ENCODE measurements around the gene ADCY5. TPM values are rescaled to one million over a fixed set of nuclear protein-coding genes. Genes with fewer than 3 reads are reported as not detected.
A peak's percentile ranks its signal among the peaks of the same experiment; 100 is the strongest.

Gene ADCY5
- total RNA-seq, 2 donors from 2014 or later: 3.9 to 5.2 TPM

GRCh38 chr3:123284399-123285010 is 164.4 kb downstream of the ADCY5 start:
- Mint-ChIP-seq H3K36me3 (ENCODE audit: low read depth) (peaks cover 9% of the 10 kb centered on the region), H3K27ac (no peak overlapping the region), H3K9me3 (no peaks in the 10 kb centered on the region), H3K27me3 (ENCODE audit: insufficient read depth) (no peaks in the 10 kb centered on the region), H3K4me1 (peaks cover 3% of the 10 kb centered on the region), H3K4me3 (no peak overlapping the region)
- no peaks in the 10 kb centered on the region for H3K27me3 ChIP-seq (ENCODE audit: control insufficient read depth, insufficient read depth, low read length, poor library complexity, severe bottlenecking)
- DNase-seq: peak; percentile 24
- no peak for TF ChIP-seq CTCF (conservative IDR thresholded peaks at IDR 0.05)
- H3K36me3 ChIP-seq (ENCODE audit: control insufficient read depth, insufficient read depth, low read length): no peaks in the 10 kb centered on the region
- H3K9ac ChIP-seq (ENCODE audit: extremely low read depth, low read length, poor library complexity, severe bottlenecking): no peak overlapping the region
- H3K4me1 ChIP-seq (ENCODE audit: control insufficient read depth, insufficient read depth, low read length): no peaks in the 10 kb centered on the region
- no peaks in the 10 kb centered on the region for H3K9me3 ChIP-seq (ENCODE audit: control insufficient read depth, low read length)
- 93 to 94% methylated on average over 14 to 18 of the region's 18 CpGs for WGBS, 2 experiments (ENCODE audit: insufficient coverage in 1 of 2, insufficient read length in 1 of 2)
- no peak overlapping the region for H3K4me3 ChIP-seq (ENCODE audit: low read length)
- no peak overlapping the region for H3K27ac ChIP-seq (ENCODE audit: low read depth, low read length)

GRCh38 chr3:123283657-123284398 is 165.1 kb downstream of the ADCY5 start:
- 92 to 96% methylated on average over 5 to 16 of the region's 17 CpGs for WGBS, 2 experiments (ENCODE audit: insufficient coverage in 1 of 2, insufficient read length in 1 of 2)
- H3K4me3 Mint-ChIP-seq: no peak overlapping the region
- no peaks in the 10 kb centered on the region for H3K9me3 ChIP-seq (ENCODE audit: control insufficient read depth, low read length)
- no peak for TF ChIP-seq CTCF (conservative IDR thresholded peaks at IDR 0.05)
- no peaks in the 10 kb centered on the region for H3K36me3 ChIP-seq (ENCODE audit: control insufficient read depth, insufficient read depth, low read length)
- no peaks in the 10 kb centered on the region for H3K27me3 ChIP-seq (ENCODE audit: control insufficient read depth, insufficient read depth, low read length, poor library complexity, severe bottlenecking)
- H3K27ac Mint-ChIP-seq: no peak overlapping the region
- H3K4me1 Mint-ChIP-seq: peaks cover 3% of the 10 kb centered on the region
- H3K4me3 ChIP-seq (ENCODE audit: low read length): no peak overlapping the region
- peak; percentile 20 for DNase-seq
- H3K9me3 Mint-ChIP-seq: no peaks in the 10 kb centered on the region
- H3K9ac ChIP-seq (ENCODE audit: extremely low read depth, low read length, poor library complexity, severe bottlenecking): no peak overlapping the region
- H3K36me3 Mint-ChIP-seq (ENCODE audit: low read depth): peaks cover 8% of the 10 kb centered on the region
- H3K4me1 ChIP-seq (ENCODE audit: control insufficient read depth, insufficient read depth, low read length): no peaks in the 10 kb centered on the region
- no peak overlapping the region for H3K27ac ChIP-seq (ENCODE audit: low read depth, low read length)
- no peaks in the 10 kb centered on the region for H3K27me3 Mint-ChIP-seq (ENCODE audit: insufficient read depth)

DNA sequence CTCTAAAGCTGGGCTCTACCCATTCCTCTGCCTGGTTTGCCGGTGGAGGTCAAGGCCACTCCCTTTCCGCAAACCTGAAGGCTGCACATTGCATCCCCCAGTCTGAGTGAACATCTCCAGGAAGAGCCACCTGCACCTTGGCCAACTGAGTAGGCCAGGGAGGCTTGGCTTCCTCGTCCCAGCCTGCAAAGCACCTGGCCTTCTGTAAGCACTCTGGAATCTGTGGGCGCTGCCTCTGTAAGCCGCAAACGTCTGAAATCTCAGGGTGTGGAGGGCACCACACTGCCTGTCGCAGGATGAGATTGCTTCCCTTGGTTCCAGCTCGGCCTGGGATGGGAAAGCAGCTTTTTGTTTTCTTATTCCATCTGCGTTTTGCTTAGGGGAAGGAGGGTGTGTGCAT is 165.8 kb downstream of the ADCY5 start:
- H3K9me3 Mint-ChIP-seq: no peaks in the 10 kb centered on the region
- no peak overlapping the region for H3K27ac Mint-ChIP-seq
- no peak overlapping the region for H3K9ac ChIP-seq (ENCODE audit: extremely low read depth, low read length, poor library complexity, severe bottlenecking)
- no peaks in the 10 kb centered on the region for H3K27me3 Mint-ChIP-seq (ENCODE audit: insufficient read depth)
- H3K36me3 Mint-ChIP-seq (ENCODE audit: low read depth): peaks cover 8% of the 10 kb centered on the region
- no peaks in the 10 kb centered on the region for H3K4me1 ChIP-seq (ENCODE audit: control insufficient read depth, insufficient read depth, low read length)
- no peak for TF ChIP-seq CTCF (conservative IDR thresholded peaks at IDR 0.05)
- DNase-seq: no peak
- no peak overlapping the region for H3K27ac ChIP-seq (ENCODE audit: low read depth, low read length)
- no peaks in the 10 kb centered on the region for H3K9me3 ChIP-seq (ENCODE audit: control insufficient read depth, low read length)
- no peak overlapping the region for H3K4me3 ChIP-seq (ENCODE audit: low read length)
- H3K4me1 Mint-ChIP-seq: peaks cover 5% of the 10 kb centered on the region
- no peaks in the 10 kb centered on the region for H3K36me3 ChIP-seq (ENCODE audit: control insufficient read depth, insufficient read depth, low read length)
- no peaks in the 10 kb centered on the region for H3K27me3 ChIP-seq (ENCODE audit: control insufficient read depth, insufficient read depth, low read length, poor library complexity, severe bottlenecking)
- no peak overlapping the region for H3K4me3 Mint-ChIP-seq
- WGBS, 2 experiments (ENCODE audit: insufficient coverage in 1 of 2, insufficient read length in 1 of 2): 93 to 95% methylated on average over 6 to 9 of the region's 9 CpGs
